DND-41 (cell line): ENCODE results near the gene FOXN3.

Source experiments
- ATAC-seq: fragments of 200-7000 bp; cut with Tn5 transposase; 3 replicates; pipeline ENCODE4 v1.9.1; 2021; ENCODE audit warnings: low read depth; ENCODE audit not compliant: insufficient read depth
- DNase-seq: peaks from one replicate; pipeline ENCODE4 v3.0.0-alpha.2; 2020
- H2AFZ ChIP-seq: 2 replicates; pipeline ENCODE4 v1.6.0; 2012; ENCODE audit warnings: low read depth, low read length
- H3K27ac ChIP-seq: 2 replicates; pipeline ENCODE4 v1.5.1; 2012; ENCODE audit warnings: low read length, inconsistent platforms
- H3K27me3 ChIP-seq: fragments of 200-600 bp; sonication (generic); 2 replicates; pipeline ENCODE4 v1.6.0; 2012; ENCODE audit warnings: low read length, mild to moderate bottlenecking, inconsistent platforms; ENCODE audit not compliant: insufficient read depth, poor library complexity
- H3K36me3 ChIP-seq: 2 replicates; pipeline ENCODE4 v1.5.1; 2012; ENCODE audit warnings: low read length, inconsistent platforms; ENCODE audit not compliant: insufficient read depth
- H3K4me1 ChIP-seq: 2 replicates; pipeline ENCODE4 v1.5.1; 2012; ENCODE audit warnings: mild to moderate bottlenecking, low read length; ENCODE audit not compliant: insufficient read depth
- H3K4me2 ChIP-seq: 2 replicates; pipeline ENCODE4 v1.6.0; 2012; ENCODE audit warnings: mild to moderate bottlenecking, moderate library complexity, low read length, inconsistent platforms; ENCODE audit not compliant: insufficient read depth
- H3K4me3 ChIP-seq, 2 experiments: fragments of 200-600 bp in 1 of 2; shearing (Covaris generic) in 1 of 2; 2 replicates each; pipeline ENCODE4 v1.5.1; 2012 to 2016; ENCODE audit warnings: inconsistent platforms in 2 of 2, low read length in 2 of 2, mild to moderate bottlenecking in 2 of 2, low read depth in 1 of 2, moderate library complexity in 1 of 2
- H3K79me2 ChIP-seq: 2 replicates; pipeline ENCODE4 v1.6.0; 2012; ENCODE audit warnings: low read length, inconsistent platforms; ENCODE audit not compliant: insufficient read depth
- H3K9ac ChIP-seq: 2 replicates; pipeline ENCODE4 v1.6.0; 2012; ENCODE audit warnings: low read depth, mild to moderate bottlenecking, inconsistent platforms, low read length, moderate library complexity
- H3K9me3 ChIP-seq: 2 replicates; pipeline ENCODE4 v1.5.1; 2012; ENCODE audit warnings: low read length, moderate library complexity, mild to moderate bottlenecking, inconsistent platforms; ENCODE audit not compliant: insufficient read depth, severe bottlenecking
- H4K20me1 ChIP-seq: 2 replicates; pipeline ENCODE4 v1.6.0; 2012; ENCODE audit warnings: low read length; ENCODE audit not compliant: insufficient read depth
- CTCF ChIP-seq: IDR thresholded peaks from 2 replicates; pipeline ENCODE4 v1.5.1; 2012; ENCODE audit warnings: borderline replicate concordance, low read length, moderate library complexity, mild to moderate bottlenecking; ENCODE audit not compliant: poor library complexity, severe bottlenecking; ENCODE audit errors: extremely low read depth
- EZH2 ChIP-seq: IDR thresholded peaks from 3 replicates; pipeline ENCODE4 v1.6.1; 2012; ENCODE audit warnings: borderline replicate concordance, low read depth, mild to moderate bottlenecking, moderate library complexity, low read length, inconsistent platforms; ENCODE audit not compliant: severe bottlenecking

The FOXN3 gene

GRCh38 chr14:89243286-89243685 lies 173.7 kb downstream of the FOXN3 start:
- Histone ChIP-seq H3K79me2 (peaks cover 75% of the 10 kb centered on the region), H3K4me1 (no peaks in the 10 kb centered on the region), H3K4me2 (no peak overlapping the region), H3K36me3 (peaks cover 5% of the 10 kb centered on the region), H3K4me3 (no peak overlapping the region), H3K9ac (no peak overlapping the region), H2AFZ (no peak overlapping the region), H4K20me1 (peaks cover 27% of the 10 kb centered on the region; the same call in 1 of the 2 replicates), H3K9me3 (no peaks in the 10 kb centered on the region), H3K27me3 (no peaks in the 10 kb centered on the region), H3K27ac (no peak overlapping the region)
- ATAC-seq: no peak
- TF ChIP-seq EZH2 (no peak), CTCF (no peak)
- no peak for DNase-seq

- DNase-seq (no peak), ATAC-seq (no peak)
- H3K36me3 ChIP-seq: peaks cover 5% of the 10 kb centered on the region
- H3K9me3 ChIP-seq: no peaks in the 10 kb centered on the region
- no peak for TF ChIP-seq CTCF
- TF ChIP-seq EZH2: no peak
- H3K4me1 ChIP-seq: no peaks in the 10 kb centered on the region
- no peak overlapping the region for H3K9ac ChIP-seq
- no peak overlapping the region for H3K4me3 ChIP-seq
- H3K27ac ChIP-seq: no peak overlapping the region
- H2AFZ ChIP-seq: no peak overlapping the region
- H3K27me3 ChIP-seq: no peaks in the 10 kb centered on the region
- H3K4me2 ChIP-seq: no peak overlapping the region
- peaks cover 27% of the 10 kb centered on the region; the same call in 1 of the 2 replicates for H4K20me1 ChIP-seq
- H3K79me2 ChIP-seq: peaks cover 75% of the 10 kb centered on the region
These were observed 174.3 kb downstream of the FOXN3 start for GRCh38 chr14:89242652-89243279.

GRCh38 chr14:89241934-89242651 lies 174.9 kb downstream of the FOXN3 start:
- ATAC-seq (no peak), DNase-seq (no peak)
- Histone ChIP-seq H3K79me2 (peaks cover 76% of the 10 kb centered on the region), H3K9ac (no peak overlapping the region), H2AFZ (no peak overlapping the region), H3K4me2 (no peak overlapping the region), H3K27ac (no peak overlapping the region), H3K4me1 (no peaks in the 10 kb centered on the region), H4K20me1 (peaks cover 27% of the 10 kb centered on the region; the same call in 1 of the 2 replicates), H3K36me3 (peaks cover 5% of the 10 kb centered on the region), H3K9me3 (no peaks in the 10 kb centered on the region), H3K4me3 (no peak overlapping the region), H3K27me3 (no peaks in the 10 kb centered on the region)
- TF ChIP-seq CTCF: no peak
- no peak for TF ChIP-seq EZH2
